ENCODE results near the gene ZXDC. TPM values are rescaled to one million over a fixed set of nuclear protein-coding genes. Genes with fewer than 3 reads are reported as not detected.

The ZXDC gene
- polyA plus RNA-seq, 4 donors, result 31.6 to 35.5 (median 34.7) TPM

GRCh38 chr3:126476166-126477060 is 722 bp upstream of the ZXDC start:
- peak in 2 of 4 donors; percentile 33 to 55 for DNase-seq (ENCODE audit: low read depth in 4 of 4, low spot score in 3 of 4)

- DNase-seq (ENCODE audit: low read depth in 4 of 4, low spot score in 3 of 4), result peak in 1 of 4 donors; percentile 32
Measured at GRCh38 chr3:126474498-126475412, 936 bp downstream of the ZXDC start.

DNA sequence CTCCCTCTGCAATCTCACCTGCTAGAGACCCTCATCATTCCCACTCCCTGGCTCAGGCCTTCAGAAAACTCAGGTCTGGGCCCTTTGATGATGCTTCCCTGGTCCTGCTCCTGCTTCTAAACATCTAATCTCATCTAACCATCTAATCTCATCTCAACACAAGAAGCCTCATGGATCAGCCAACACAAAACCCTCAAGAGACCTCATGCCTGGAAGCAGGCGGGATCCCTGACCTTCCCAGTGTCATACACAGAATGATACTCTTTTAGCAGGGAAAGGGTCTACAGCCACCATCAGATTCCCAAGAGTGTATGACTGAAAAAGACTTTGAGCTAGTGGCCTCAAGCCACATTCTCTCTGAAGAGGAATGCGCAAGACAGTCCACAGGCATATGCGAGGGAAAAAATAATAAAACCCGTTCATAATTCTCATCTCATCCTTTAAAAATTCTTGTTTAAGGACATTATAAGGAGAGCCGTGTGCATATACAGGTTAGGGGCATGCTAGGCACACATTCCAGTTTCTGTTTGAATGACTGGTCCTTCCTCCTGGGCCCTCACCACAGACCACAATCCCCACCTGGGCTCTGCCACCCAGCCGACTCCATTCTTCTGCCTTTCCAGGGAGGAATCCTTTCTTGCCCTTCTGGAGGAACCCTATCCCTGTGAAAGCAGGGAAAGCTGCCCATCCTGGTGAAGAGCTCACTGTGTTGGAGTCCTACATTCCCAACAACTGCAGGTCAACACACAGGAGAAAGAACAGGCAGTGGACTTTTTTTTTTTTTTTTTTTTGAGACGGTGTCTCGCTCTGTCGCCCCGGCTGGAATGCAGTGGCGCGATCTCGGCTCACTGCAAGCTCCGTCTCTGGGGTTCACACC is 2.2 kb downstream of the ZXDC start:
- no peak for DNase-seq (ENCODE audit: low read depth in 4 of 4, low spot score in 3 of 4)

- DNase-seq (ENCODE audit: low read depth in 4 of 4, low spot score in 3 of 4), result no peak
Measured at GRCh38 chr3:126472277-126473006, 3.2 kb downstream of the ZXDC start.

- DNase-seq (ENCODE audit: low read depth in 4 of 4, low spot score in 3 of 4), result no peak
Measured at GRCh38 chr3:126469479-126469878, 6.2 kb downstream of the ZXDC start.

DNA sequence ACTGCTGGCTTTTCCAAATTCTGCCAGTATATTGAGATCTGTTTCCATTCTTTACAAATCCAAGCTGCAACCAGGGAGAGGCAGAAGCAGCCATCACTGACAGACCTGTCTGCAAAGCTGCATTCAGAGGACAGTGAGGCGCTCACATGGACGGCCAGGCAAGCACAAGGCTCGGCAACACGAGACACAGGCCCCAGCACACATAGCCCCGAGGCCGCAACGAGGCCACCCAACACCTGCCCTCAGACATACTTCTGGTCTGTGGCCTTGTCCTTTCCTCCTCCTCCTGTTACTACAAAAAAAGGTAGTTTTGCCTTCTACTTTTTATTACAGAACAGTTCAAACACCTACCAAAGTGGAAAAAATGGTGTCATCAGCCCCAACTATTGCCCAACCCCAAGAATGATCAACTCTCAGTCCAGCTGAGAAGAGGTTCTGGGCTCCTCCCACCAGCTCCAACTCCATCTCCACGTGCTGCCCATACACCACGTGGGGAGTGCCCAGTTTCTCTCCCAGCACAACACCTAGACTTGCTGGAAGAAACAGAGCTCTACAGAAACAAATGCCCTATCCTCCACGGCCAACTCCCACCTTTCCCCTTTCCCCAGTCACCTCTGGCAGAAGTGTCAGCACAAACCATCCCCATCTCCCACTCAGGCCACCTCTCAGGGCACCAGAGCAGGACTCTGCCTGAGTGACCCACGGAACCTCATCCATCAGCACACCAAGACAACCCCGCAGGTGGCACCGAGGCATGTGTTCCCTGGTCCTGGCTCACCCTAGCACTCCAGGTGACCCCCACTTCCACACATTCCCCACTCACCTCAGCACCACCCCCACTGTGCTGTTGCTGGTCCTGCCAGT is 7.4 kb downstream of the ZXDC start:
- no peak for DNase-seq (ENCODE audit: low read depth in 4 of 4, low spot score in 3 of 4)

- DNase-seq (ENCODE audit: low read depth in 4 of 4, low spot score in 3 of 4), result no peak
Measured at GRCh38 chr3:126467611-126467955, 8.1 kb downstream of the ZXDC start.

DNA sequence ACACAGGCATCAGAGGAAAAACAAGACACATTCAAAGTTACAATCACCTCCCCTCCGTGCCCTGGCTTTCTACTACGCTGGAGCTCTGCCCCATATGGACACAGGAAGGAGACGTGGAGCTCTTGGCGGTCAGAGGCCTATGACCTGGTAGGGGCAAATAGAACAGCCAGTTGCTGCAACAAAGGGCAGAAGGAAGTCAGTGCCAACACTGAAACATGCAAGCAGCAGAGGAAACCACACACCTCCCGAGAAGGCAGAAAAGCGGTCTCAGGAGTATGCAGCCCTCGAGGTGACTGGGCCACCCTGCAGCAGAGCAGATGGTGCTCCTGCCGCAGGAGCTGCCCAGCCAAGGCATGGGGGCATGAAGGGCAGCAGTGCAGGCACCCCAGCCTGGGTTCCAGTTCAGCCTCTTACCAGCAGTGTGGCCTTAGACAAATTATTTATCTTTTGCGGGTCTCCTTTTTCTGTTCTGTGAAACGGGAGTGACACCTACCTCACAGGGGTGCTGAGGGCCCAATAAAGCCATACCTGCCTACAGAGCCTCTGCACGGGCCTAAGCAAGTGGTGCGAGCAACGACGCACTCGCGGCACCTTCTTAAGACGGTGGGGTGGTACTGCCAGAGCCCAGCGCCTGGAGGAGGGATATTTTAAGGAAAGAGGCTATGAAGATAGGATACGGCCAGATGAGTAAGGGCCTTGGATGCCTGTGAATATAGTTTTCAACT is 8.6 kb downstream of the ZXDC start:
- DNase-seq (ENCODE audit: low read depth in 4 of 4, low spot score in 3 of 4), result no peak

DNA sequence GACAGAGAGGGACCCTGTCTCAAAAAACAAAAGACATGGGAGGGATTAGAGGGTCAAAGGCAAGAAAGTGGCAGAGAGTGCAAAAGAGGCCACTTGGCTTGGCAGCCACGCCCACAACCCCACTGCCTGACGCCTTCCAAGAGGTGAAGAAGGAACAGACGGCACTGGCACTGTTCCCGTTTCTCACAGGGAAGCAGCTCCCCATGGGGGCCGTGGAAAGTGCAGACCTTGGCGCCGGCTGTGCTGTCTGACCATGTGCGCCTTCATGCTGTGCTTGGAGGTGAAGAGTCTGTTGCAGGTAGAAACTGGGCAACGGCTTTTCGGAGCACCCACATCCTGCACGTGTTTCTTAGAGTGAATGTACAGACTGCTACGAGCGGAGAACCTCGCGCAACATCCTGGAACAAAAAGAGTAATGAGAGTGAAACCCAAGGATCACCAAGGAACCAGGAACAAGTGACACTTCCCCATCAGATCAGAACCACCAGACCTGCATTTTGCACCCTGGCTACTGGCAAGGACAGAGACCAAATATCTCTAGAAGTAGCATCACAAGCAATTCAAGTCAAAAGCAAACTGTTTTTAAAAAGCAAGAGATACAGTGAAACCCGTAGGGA is 9.7 kb downstream of the ZXDC start:
- DNase-seq (ENCODE audit: low read depth in 4 of 4, low spot score in 3 of 4), result no peak

DNA sequence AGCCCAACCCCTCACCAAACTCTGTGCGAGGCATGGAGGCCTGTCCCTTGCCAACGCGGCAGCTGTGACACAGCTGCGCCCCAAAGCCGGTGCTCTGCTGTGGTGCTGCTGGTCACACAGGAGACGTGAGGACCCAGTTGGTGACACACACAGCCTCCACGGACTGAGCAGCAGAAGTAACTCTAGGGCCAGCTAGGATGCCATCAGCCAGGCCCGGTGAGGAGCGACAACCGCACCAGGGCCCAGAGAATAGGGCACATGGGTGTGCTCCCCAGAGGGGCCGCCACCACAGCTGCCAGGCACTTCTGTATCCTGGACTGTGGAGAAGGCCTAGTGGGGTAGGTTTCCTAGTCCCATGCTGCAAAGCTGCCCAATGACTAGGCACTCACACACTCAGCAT is 10.7 kb downstream of the ZXDC start:
- DNase-seq (ENCODE audit: low read depth in 4 of 4, low spot score in 3 of 4), result no peak

GRCh38 chr3:126464494-126464893 is 11.2 kb downstream of the ZXDC start:
- no peak for DNase-seq (ENCODE audit: low read depth in 4 of 4, low spot score in 3 of 4)

DNA sequence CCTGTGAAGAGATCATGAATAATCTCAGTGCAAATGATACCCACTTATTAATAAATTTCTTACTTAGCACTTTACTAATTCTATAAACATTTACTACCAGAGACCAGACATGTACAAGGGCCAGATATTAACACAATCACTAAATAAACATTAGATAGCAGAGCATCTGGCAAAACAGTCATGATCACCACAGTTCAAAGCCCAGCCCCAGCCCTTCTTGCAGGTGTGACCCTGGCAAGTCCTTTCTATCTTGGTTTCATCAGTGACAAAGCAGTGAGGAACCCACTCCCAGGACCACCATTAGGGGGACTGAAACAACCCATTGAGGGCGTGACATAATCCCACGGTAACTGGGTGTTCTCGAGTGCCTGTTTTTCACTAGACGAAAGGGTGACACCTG is 11.6 kb downstream of the ZXDC start:
- no peak for DNase-seq (ENCODE audit: low read depth in 4 of 4, low spot score in 3 of 4)

DNA sequence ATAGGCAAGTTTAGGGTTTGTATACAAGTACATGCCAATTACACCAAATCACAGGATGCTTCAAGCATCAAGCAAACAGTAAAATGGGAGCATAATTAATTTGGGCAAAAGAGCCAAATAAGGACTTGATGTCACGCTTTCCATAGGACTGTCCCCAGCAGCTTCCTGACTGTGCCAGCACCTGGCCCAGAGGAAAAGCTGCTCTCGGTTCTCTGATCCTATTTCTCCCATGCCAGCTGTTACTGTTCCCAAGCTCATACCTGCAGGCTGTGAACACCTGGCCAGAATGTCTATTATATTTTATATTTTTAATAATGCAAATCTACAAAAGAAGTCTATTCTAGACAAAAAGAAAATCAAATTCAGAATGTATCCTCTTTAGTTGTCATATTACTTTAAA is 12.2 kb downstream of the ZXDC start:
- no peak for DNase-seq (ENCODE audit: low read depth in 4 of 4, low spot score in 3 of 4)

DNA sequence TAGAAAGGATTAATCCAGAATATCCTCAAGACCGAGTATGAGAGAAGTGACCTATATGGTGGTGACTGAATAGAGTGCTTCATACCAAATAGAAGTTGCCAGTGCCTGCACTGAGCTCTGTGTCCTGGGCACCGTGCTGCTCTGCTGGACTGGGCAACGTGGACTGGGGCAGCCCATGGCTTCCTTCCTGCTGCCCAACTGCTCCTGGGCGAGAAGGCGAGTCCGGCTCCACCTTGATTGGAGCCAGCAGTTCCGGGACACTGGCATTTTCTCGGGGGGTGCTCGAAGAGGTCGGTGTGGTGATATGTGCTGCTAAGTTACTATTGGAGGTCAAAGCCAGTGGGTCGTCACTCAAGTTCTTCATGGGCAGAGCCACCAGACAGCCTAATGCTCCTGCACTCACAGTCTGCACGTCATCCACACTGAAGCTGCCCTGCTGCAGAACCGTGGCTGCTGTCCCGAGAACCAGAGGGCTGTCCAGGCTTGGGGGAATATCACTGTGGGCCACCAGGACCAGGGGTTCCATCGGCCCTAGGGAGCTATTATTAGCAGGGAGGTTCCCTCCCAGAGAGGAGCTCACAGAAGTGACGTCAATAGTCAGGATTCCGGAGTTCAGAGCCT is 14.1 kb downstream of the ZXDC start:
- no peak for DNase-seq (ENCODE audit: low read depth in 4 of 4, low spot score in 3 of 4)

DNA sequence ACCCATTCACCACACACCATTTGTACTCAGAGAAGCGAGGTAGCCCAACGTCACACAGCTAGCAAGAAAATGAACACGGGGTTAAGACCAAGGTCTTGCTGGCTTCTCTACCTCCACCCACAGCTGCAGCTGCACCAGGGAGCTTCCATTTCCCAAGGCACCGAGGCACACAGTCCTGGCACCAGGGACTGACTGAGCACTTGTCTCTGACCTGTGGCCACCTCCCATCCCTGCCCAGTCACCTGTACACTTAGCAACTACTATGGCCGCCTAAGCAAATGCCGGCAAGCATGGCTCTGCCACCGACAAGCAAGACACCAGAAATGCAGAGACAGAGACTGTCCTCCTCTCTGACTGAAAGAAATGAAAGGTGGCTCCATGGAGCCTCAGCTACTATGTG is 15.3 kb downstream of the ZXDC start:
- no peak for DNase-seq (ENCODE audit: low read depth in 4 of 4, low spot score in 3 of 4)

DNA sequence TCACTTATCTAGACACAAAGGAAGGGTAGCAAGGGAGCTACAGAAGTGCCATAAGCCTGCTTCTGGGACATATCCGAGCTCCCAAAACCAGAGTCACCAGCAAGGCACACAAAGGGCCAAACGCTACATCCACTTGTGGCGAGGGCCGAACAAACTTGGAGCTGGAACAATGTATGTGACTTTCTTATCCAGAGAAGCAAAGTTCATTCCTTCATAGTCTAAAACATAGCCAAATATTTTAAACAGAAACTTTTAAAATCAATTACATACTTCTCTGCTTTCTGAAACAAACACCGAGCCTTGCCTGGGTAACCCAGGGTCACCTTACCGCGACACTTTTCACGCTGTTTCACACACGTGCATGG is 15.9 kb downstream of the ZXDC start:
- DNase-seq (ENCODE audit: low read depth in 4 of 4, low spot score in 3 of 4), result no peak

GRCh38 chr3:126459111-126459762 is 16.5 kb downstream of the ZXDC start:
- DNase-seq (ENCODE audit: low read depth in 4 of 4, low spot score in 3 of 4), result no peak
